Osteocyte (in vitro differentiated cells): ENCODE data around the gene NUDCD3. TPM values are rescaled to one million over a fixed set of nuclear protein-coding genes. Genes with fewer than 3 reads are reported as not detected.

Source experiments
- DNase-seq: peaks from one replicate; pipeline ENCODE4 v3.0.0; 2021; ENCODE audit warnings: mixed read lengths; ENCODE audit not compliant: unreplicated experiment; ENCODE audit errors: extremely low spot score
- H3K27ac Mint-ChIP-seq: one replicate; pipeline ENCODE4 v1.8.0; 2021; ENCODE audit warnings: mild to moderate bottlenecking, mixed read lengths; ENCODE audit not compliant: unreplicated experiment
- H3K27me3 Mint-ChIP-seq: one replicate; pipeline ENCODE4 v1.8.0; 2021; ENCODE audit warnings: mixed read lengths; ENCODE audit not compliant: unreplicated experiment
- H3K36me3 Mint-ChIP-seq: one replicate; pipeline ENCODE4 v1.8.0; 2021; ENCODE audit warnings: mixed read lengths; ENCODE audit not compliant: unreplicated experiment
- H3K4me1 Mint-ChIP-seq: one replicate; pipeline ENCODE4 v1.8.0; 2021; ENCODE audit warnings: mixed read lengths; ENCODE audit not compliant: unreplicated experiment
- H3K4me3 Mint-ChIP-seq: one replicate; pipeline ENCODE4 v1.8.0; 2021; ENCODE audit warnings: mild to moderate bottlenecking, moderate library complexity, mixed read lengths; ENCODE audit not compliant: unreplicated experiment
- H3K9me3 Mint-ChIP-seq: one replicate; pipeline ENCODE4 v1.8.0; 2021; ENCODE audit warnings: mixed read lengths; ENCODE audit not compliant: unreplicated experiment
- total RNA-seq: library from RNA; stranded (reverse); gene quantifications from 2 replicates; pipeline ENCODE4 v1.2.1, GENCODE V29; 2021
- TF ChIP-seq, protein P1 (sequence below): fragments of 200-600 bp; sonication (generic); IDR thresholded peaks from 2 replicates; pipeline ENCODE4 v1.5.0; 2021; ENCODE audit warnings: antibody characterized with exemption, mild to moderate bottlenecking, moderate library complexity

Gene NUDCD3
- total RNA-seq, 1 donor from 2014 or later, result 112 TPM

DNA sequence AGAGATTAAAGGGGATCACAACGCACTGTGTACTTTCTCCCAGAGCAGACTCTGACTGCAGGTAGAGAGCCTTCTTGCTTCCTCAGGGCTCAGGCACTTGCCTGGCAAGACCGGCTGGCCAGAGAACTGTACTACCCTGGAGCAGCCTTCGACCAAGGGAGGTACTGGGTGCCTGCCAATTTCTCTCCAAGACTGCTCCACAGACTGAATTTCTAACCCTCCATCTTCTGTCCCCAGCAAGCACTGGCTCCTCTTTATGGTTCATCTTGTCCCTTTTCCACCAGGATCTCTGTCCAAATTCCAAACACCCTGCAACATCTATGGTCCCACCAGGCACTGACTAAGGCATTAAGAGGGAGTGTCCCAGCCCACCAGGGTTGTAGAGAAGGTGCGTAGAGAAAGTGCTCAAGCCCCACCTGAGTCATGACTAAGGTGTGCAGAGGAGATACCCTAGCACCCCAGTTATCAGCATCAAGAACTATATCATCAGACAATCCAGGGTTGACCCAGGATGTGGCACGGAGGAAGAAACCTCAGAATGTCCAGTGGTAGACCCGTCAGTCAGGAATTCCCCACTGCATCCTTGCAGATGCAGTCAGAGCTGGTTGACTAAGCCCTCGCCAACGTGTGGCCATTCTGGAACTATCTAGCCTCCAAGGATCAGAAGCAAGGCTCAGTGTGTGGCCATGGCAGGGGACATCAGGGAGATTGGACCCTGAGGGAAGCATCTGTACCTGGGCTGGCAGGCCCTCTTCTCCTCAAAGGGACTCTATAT lies 104.1 kb downstream of the NUDCD3 start:
- H3K36me3 Mint-ChIP-seq, result peaks cover 48% of the 10 kb centered on the region

DNA sequence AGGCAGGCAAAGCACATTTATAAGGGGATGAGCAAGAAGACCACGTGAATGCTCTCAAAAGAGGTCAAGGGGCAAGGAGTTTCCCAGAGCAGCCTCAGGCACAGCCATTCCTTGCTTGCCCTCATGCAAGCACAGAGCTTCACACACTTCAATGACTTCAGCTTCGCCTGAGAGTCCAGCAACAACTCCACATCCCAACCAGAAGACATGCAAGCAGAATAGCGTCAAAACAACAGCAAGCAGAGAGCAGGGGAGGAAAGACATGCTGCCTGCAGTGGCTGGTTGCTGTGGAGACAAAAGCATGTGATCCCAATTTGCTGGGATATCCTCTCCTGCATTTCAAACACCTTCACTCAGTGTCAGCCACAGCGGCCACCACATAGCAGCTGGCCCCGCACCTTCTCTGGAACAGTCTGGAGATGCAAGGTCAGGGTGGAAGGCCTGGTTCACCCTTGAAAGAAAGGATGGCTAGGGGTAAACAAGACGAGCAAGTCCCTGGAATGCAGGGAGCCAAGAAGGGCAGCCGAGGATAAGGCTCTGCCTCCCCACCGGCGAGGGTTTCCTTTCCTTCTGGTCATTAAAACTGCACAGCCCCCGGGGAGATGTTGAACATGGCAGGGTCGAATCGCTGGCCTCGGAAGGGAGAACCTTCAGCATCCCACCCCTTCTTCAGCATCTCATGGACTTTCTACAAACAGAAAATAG lies 104.9 kb downstream of the NUDCD3 start:
- peak; percentile 62 for DNase-seq
- TF ChIP-seq, protein P1, sequence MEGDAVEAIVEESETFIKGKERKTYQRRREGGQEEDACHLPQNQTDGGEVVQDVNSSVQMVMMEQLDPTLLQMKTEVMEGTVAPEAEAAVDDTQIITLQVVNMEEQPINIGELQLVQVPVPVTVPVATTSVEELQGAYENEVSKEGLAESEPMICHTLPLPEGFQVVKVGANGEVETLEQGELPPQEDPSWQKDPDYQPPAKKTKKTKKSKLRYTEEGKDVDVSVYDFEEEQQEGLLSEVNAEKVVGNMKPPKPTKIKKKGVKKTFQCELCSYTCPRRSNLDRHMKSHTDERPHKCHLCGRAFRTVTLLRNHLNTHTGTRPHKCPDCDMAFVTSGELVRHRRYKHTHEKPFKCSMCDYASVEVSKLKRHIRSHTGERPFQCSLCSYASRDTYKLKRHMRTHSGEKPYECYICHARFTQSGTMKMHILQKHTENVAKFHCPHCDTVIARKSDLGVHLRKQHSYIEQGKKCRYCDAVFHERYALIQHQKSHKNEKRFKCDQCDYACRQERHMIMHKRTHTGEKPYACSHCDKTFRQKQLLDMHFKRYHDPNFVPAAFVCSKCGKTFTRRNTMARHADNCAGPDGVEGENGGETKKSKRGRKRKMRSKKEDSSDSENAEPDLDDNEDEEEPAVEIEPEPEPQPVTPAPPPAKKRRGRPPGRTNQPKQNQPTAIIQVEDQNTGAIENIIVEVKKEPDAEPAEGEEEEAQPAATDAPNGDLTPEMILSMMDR, result no peak
- no peak overlapping the region for H3K27ac Mint-ChIP-seq
- H3K36me3 Mint-ChIP-seq, result peaks cover 42% of the 10 kb centered on the region
- no peaks in the 10 kb centered on the region for H3K27me3 Mint-ChIP-seq
- no peaks in the 10 kb centered on the region for H3K9me3 Mint-ChIP-seq
- no peak overlapping the region for H3K4me3 Mint-ChIP-seq
- H3K4me1 Mint-ChIP-seq, result peaks cover 20% of the 10 kb centered on the region

More for the DNA sequence above, 104.1 kb downstream of the NUDCD3 start:
- Mint-ChIP-seq H3K27me3 (no peaks in the 10 kb centered on the region), H3K4me1 (peaks cover 20% of the 10 kb centered on the region), H3K27ac (no peak overlapping the region), H3K9me3 (no peaks in the 10 kb centered on the region), H3K4me3 (no peak overlapping the region)
- TF ChIP-seq, protein P1, result no peak
- DNase-seq, result peak; percentile 65

DNA sequence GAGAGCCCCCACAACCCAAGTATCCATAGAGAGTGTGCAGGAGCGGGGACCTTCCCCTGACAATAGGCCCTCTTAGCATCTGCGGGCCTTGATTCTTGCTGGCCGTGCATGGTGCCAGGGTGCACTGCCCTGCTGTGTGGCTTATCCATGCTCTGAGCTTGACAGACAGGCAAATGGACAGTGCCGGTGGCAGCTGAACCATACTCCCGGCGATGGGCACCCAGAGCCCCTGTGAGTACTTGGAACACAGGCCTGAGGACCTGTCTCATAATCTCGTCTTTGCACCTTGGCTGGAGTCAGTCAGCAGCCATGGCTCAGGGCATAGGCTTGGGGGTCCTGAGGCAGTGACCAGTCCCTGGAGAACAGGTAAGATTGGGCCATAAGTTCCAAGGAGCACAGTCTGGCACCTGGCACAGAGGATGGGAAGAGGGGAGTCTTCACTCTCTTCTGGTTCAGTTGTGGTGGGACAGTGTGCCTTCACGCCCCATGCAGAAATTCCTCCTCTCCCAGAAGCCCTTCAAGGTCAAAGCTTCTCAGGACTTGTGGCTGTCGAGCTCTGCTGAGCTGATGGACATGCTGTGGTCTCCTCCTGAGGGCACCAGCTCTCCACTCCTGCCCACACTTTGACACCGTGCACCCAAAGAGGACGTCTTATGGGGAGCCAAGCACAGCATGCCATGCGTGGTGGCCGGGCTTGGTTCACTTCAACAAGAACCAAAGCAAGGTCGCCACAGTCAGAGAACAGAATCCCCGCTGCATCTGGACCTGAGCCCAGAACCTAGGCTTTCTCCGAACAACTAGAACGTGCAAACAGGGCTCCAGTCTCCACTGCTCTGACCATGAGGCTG lies 105.6 kb downstream of the NUDCD3 start:
- Mint-ChIP-seq H3K36me3 (peaks cover 39% of the 10 kb centered on the region), H3K9me3 (no peaks in the 10 kb centered on the region), H3K4me3 (no peak overlapping the region), H3K4me1 (peaks cover 20% of the 10 kb centered on the region), H3K27me3 (no peaks in the 10 kb centered on the region), H3K27ac (no peak overlapping the region)
- TF ChIP-seq, protein P1, result no peak
- DNase-seq, result peak; percentile 73

DNA sequence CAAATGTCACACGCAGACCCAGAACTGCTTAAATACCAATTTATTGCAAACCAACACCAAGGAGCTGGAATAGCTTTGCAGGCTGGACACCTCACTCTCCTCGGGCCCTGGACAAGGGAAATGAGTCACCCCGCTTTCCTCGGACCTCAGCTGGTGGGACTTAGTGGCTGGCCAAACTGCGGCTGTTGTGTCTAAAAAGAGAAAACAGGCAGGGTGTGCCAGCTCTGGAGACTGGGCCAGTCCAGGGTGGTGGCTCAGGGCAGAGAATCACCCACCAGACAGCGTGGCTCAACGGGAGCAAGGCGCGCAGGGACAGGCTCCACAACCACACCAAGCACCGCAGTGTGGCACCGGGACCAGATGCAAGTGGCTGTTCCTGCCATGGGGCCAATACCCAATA lies 106.9 kb downstream of the NUDCD3 start:
- Mint-ChIP-seq H3K4me1 (peaks cover 31% of the 10 kb centered on the region), H3K4me3 (no peak overlapping the region), H3K27ac (no peak overlapping the region), H3K36me3 (peaks cover 33% of the 10 kb centered on the region), H3K27me3 (no peaks in the 10 kb centered on the region), H3K9me3 (no peaks in the 10 kb centered on the region)
- peak; percentile 80 for DNase-seq
- TF ChIP-seq, protein P1, result no peak
